Ishikawa (cell line): ENCODE measurements around the gene SETBP1.

Experiments used
- EGR1 ChIP-seq: IDR thresholded peaks from 2 replicates; pipeline ENCODE4 v1.6.1; 2012
- NFIC ChIP-seq: IDR thresholded peaks from 2 replicates; pipeline ENCODE4 v1.6.1; 2012
- TF ChIP-seq, protein P1 (sequence below): IDR thresholded peaks from 2 replicates; pipeline ENCODE4 v1.6.1; 2012

DNA sequence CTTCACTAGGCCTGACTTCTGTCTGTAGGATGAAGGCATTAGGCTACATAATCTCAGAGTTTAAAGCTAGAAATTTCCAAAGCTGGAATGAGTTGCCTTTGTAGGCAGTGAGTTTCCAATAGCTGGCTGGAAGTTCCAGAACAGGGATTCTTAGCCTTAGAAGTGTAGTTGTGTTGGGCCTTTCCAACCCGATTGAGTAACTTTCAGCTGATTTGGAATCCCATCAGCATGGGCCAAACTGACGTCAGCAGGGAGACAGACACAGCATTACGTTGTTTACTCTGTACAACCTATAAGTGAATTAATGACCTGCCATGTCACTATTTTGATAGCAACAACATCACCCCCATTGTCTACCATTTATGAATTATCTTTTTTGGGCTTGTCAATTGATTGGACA lies 56.9 kb downstream of the SETBP1 start:
- no peak for TF ChIP-seq EGR1
- no peak for TF ChIP-seq NFIC
- TF ChIP-seq, protein P1, sequence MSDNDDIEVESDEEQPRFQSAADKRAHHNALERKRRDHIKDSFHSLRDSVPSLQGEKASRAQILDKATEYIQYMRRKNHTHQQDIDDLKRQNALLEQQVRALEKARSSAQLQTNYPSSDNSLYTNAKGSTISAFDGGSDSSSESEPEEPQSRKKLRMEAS: no peak
